IMR-90 (cell line): Measurements from ENCODE around the gene PLCG1. TPM values are rescaled to one million over a fixed set of nuclear protein-coding genes. Genes with fewer than 3 reads are reported as not detected.

Source experiments
- ATAC-seq: fragments of 200-7000 bp; cut with Tn5 transposase; 2 replicates; pipeline ENCODE4 v1.9.1; 2020; ENCODE audit warnings: low read depth, mild to moderate bottlenecking, moderate library complexity
- BruUV-seq: library from RNA; stranded (reverse); fragments of 400-500 nt; replicated peaks from 2 replicates; lab custom pipeline; 2021; lab: Mats Ljungman, UMichigan
- CTCF ChIA-PET: fragments of 300-600 bp; formaldehyde crosslinking; extraction: SDS; loops from one replicate; lab custom pipeline; 2021; ENCODE audit warnings: antibody characterized with exemption; lab: Yijun Ruan, JAX
- POLR2A ChIA-PET: fragments of 300-600 bp; sonication (Branson Sonifier 250); formaldehyde crosslinking; loops from one replicate; lab custom pipeline; 2022; ENCODE audit warnings: antibody characterized with exemption; ENCODE audit not compliant: unreplicated experiment; lab: Charles Lee
- DNase-seq: peaks from one replicate; pipeline ENCODE4 v3.0.0; 2013
- H2AFZ ChIP-seq: replicated peaks from 2 replicates; pipeline ENCODE3; 2013; ENCODE audit warnings: low read length, mild to moderate bottlenecking; ENCODE audit not compliant: poor library complexity
- H2AK5ac ChIP-seq: 2 replicates; pipeline ENCODE4 v1.6.1; 2013; ENCODE audit warnings: low read depth, low read length, inconsistent platforms
- H2AK9ac ChIP-seq: replicated peaks from 2 replicates; pipeline ENCODE3; 2013; ENCODE audit warnings: mild to moderate bottlenecking, low read depth, low read length, moderate library complexity; ENCODE audit not compliant: poor library complexity
- H2BK120ac ChIP-seq: 2 replicates; pipeline ENCODE4 v1.6.1; 2013; ENCODE audit warnings: low read depth, low read length, inconsistent platforms
- H2BK15ac ChIP-seq: 3 replicates; pipeline ENCODE4 v1.6.1; 2013; ENCODE audit warnings: low read depth, low read length, inconsistent platforms
- H2BK20ac ChIP-seq: 2 replicates; pipeline ENCODE4 v1.6.1; 2013; ENCODE audit warnings: low read depth, mild to moderate bottlenecking, inconsistent platforms, low read length, moderate library complexity
- H2BK5ac ChIP-seq: 2 replicates; pipeline ENCODE4 v1.6.1; 2013; ENCODE audit warnings: mild to moderate bottlenecking, low read depth, low read length, inconsistent platforms; ENCODE audit not compliant: poor library complexity, severe bottlenecking
- H3K14ac ChIP-seq: replicated peaks from 2 replicates; pipeline ENCODE4 v1.6.1; 2013; ENCODE audit warnings: low read depth, low read length, inconsistent platforms
- H3K18ac ChIP-seq: 2 replicates; pipeline ENCODE4 v1.6.1; 2013; ENCODE audit warnings: low read depth, low read length, control low read depth
- H3K23ac ChIP-seq: 2 replicates; pipeline ENCODE4 v1.6.1; 2013; ENCODE audit warnings: low read depth, low read length, inconsistent platforms
- H3K27ac ChIP-seq: 2 replicates; pipeline ENCODE4 v1.5.1; 2013; ENCODE audit warnings: mild to moderate bottlenecking, control low read depth, low read length; ENCODE audit not compliant: insufficient read depth
- H3K27me3 ChIP-seq: 2 replicates; pipeline ENCODE4 v1.6.1; 2013; ENCODE audit warnings: low read length; ENCODE audit not compliant: control insufficient read depth, insufficient read depth
- H3K36me3 ChIP-seq: 2 replicates; pipeline ENCODE4 v1.6.1; 2013; ENCODE audit warnings: low read length, mixed read lengths; ENCODE audit not compliant: control insufficient read depth, insufficient read depth
- H3K4ac ChIP-seq: 2 replicates; pipeline ENCODE4 v1.6.1; 2013; ENCODE audit warnings: low read depth, low read length, inconsistent platforms
- H3K4me1 ChIP-seq: 2 replicates; pipeline ENCODE4 v1.6.1; 2013; ENCODE audit warnings: low read length, mixed read lengths; ENCODE audit not compliant: control insufficient read depth, insufficient read depth
- H3K4me2 ChIP-seq: 2 replicates; pipeline ENCODE4 v1.6.1; 2013; ENCODE audit warnings: low read depth, mild to moderate bottlenecking, control low read depth, low read length, moderate library complexity
- H3K4me3 ChIP-seq: 2 replicates; pipeline ENCODE4 v1.5.1; 2013; ENCODE audit warnings: low read depth, mild to moderate bottlenecking, control low read depth, low read length, moderate library complexity; ENCODE audit not compliant: insufficient read depth
- H3K56ac ChIP-seq: 2 replicates; pipeline ENCODE4 v1.6.1; 2013; ENCODE audit warnings: low read length, inconsistent platforms; ENCODE audit not compliant: insufficient read depth; ENCODE audit errors: extremely low read depth
- H3K79me1 ChIP-seq, 2 experiments: 2 replicates each; pipeline ENCODE4 v1.6.1; 2013; ENCODE audit warnings: low read length in 2 of 2, inconsistent platforms in 1 of 2, low read depth in 1 of 2
- H3K9ac ChIP-seq: 2 replicates; pipeline ENCODE4 v1.6.1; 2013; ENCODE audit warnings: low read depth, low read length, control low read depth
- H3K9me1 ChIP-seq: 2 replicates; pipeline ENCODE4 v1.6.1; 2013; ENCODE audit warnings: low read length, inconsistent platforms; ENCODE audit not compliant: insufficient read depth
- H3K9me3 ChIP-seq: 2 replicates; pipeline ENCODE4 v1.6.1; 2013; ENCODE audit warnings: low read length; ENCODE audit not compliant: control insufficient read depth, insufficient read depth
- H4K20me1 ChIP-seq: 2 replicates; pipeline ENCODE4 v1.6.1; 2013; ENCODE audit warnings: low read length, inconsistent platforms; ENCODE audit not compliant: insufficient read depth
- H4K5ac ChIP-seq: 2 replicates; pipeline ENCODE4 v1.6.1; 2013; ENCODE audit warnings: mild to moderate bottlenecking, low read depth, low read length, control low read depth
- H4K8ac ChIP-seq, 2 experiments: 2 replicates each; pipeline ENCODE4 v1.6.1; 2013; ENCODE audit warnings: low read depth in 2 of 2, low read length in 2 of 2, control low read depth in 1 of 2, inconsistent platforms in 1 of 2
- H4K91ac ChIP-seq: 2 replicates; pipeline ENCODE4 v1.6.1; 2013; ENCODE audit warnings: low read depth, low read length, inconsistent platforms; ENCODE audit not compliant: insufficient read depth
- BHLHE40 ChIP-seq: fragments of 150-350 bp; IDR thresholded peaks from 2 replicates; pipeline ENCODE4 v1.6.1; 2016; ENCODE audit warnings: mild to moderate bottlenecking, low read depth, low read length
- CTCF ChIP-seq: conservative IDR thresholded peaks from 2 replicates; pipeline ENCODE4 v1.5.1; 2012; ENCODE audit warnings: mild to moderate bottlenecking, low read depth, low read length, improper control_type of control experiment
- MAFK ChIP-seq: IDR thresholded peaks from 2 replicates; pipeline ENCODE4 v1.6.1; 2012; ENCODE audit warnings: low read depth, low read length, improper control_type of control experiment
- MXI1 ChIP-seq: IDR thresholded peaks from 2 replicates; pipeline ENCODE4 v1.6.1; 2012; ENCODE audit warnings: low read depth, mild to moderate bottlenecking, low read length, moderate library complexity, borderline replicate concordance
- POLR2A ChIP-seq: IDR thresholded peaks from 2 replicates; pipeline ENCODE4 v1.6.1; 2012; ENCODE audit warnings: mild to moderate bottlenecking, low read depth, low read length
- RAD21 ChIP-seq: IDR thresholded peaks from 2 replicates; pipeline ENCODE4 v1.6.1; 2012; ENCODE audit warnings: low read length, improper control_type of control experiment
- SMC3 ChIP-seq: fragments of 150-350 bp; IDR thresholded peaks from 2 replicates; pipeline ENCODE4 v1.6.1; 2016; ENCODE audit warnings: low read depth, mild to moderate bottlenecking, antibody characterized with exemption, low read length, moderate library complexity
- USF2 ChIP-seq: fragments of 150-350 bp; IDR thresholded peaks from 2 replicates; pipeline ENCODE4 v1.6.1; 2017; ENCODE audit warnings: mild to moderate bottlenecking, antibody characterized with exemption, low read length, low read depth
- WGBS, 2 experiments: methylation state at CpG; one replicate each; pipeline versions ENCODE4 v1.1.5 to v1.1.7; 2013; ENCODE audit warnings: missing lambda C conversion rate in 2 of 2; ENCODE audit not compliant: insufficient read length in 1 of 2; ENCODE audit errors: extremely low coverage in 2 of 2; 5-methylcytosine and 5-hydroxymethylcytosine counted together
- dilution Hi-C: fragments of 300-500 bp; cut with HindIII; formaldehyde crosslinking; loops from one replicate; pipeline ENCODE4 v1.14.3; 2018; ENCODE audit warnings: low sequenced_read_pairs; ENCODE audit not compliant: unreplicated experiment
- in situ Hi-C: fragments of 300-500 bp; cut with MboI; formaldehyde crosslinking; loops from 3 replicates; pipeline ENCODE4 v1.14.3; 2019; ENCODE audit warnings: low sequenced_read_pairs, inconsistent platforms, mixed read lengths
- intact Hi-C: fragments of 100-400 bp; cut with micrococcal nuclease; formaldehyde crosslinking; loops from 2 replicates; pipeline ENCODE4 v1.10.0; 2022
- polyA plus RNA-seq, 3 experiments: library from polyadenylated mRNA; depleted of rRNA; stranded (reverse); fragments of >200 nt; gene quantifications; 2 replicates each; pipeline ENCODE4 v1.2.3, GENCODE V29; 2012; ENCODE audit warnings: low replicate concordance in 1 of 3
- total RNA-seq: library from RNA; depleted of rRNA; stranded (reverse); fragments of >200 nt; gene quantifications from 2 replicates; pipeline ENCODE4 v1.2.3, GENCODE V29; 2012

PLCG1 gene
- total and polyA plus RNA-seq, 2 of the 4 experiments (the other 2 are of a cell fraction), result 59.1 to 69.1 TPM

GRCh38 chr20:41175201-41175651 lies 37.9 kb downstream of the PLCG1 start:
- WGBS, 2 experiments, result 100% methylated on average over 1 of the region's 4 CpGs; no CpG with 5 or more reads in 1 of the 2 experiments

More at GRCh38 chr20:41175201-41175651, 37.9 kb downstream of the PLCG1 start:
- Histone ChIP-seq H3K4me2 (0 out of 2 replicates have a peak overlapping the region, but pooled peaks have one; percentile 1), H3K36me3 (peaks cover 54% of the 10 kb centered on the region), H3K4me1 (peaks cover 43% of the 10 kb centered on the region), H2AK9ac (no peak overlapping the region), H2BK20ac (no peak overlapping the region), H3K9ac (peak overlapping the region; percentile 24; the same call in 1 of the 2 replicates), H2BK5ac (peak overlapping the region; percentile 71), H4K91ac (peak overlapping the region; percentile 26; the same call in 1 of the 2 replicates), H3K79me1 (peaks cover 26 to 84% of the 10 kb centered on the region in 2 experiments), H4K8ac (peak overlapping the region; percentile 34 to 39; a peak in 2 of 4 replicates), H2AK5ac (peak overlapping the region; percentile 58; the same call in 1 of the 2 replicates), H3K9me3 (no peaks in the 10 kb centered on the region), H3K4me3 (no peak overlapping the region), H2BK15ac (no peak overlapping the region; the same call in 2 of the 3 replicates), H4K20me1 (peaks cover 19% of the 10 kb centered on the region), H2AFZ (no peak overlapping the region), H3K27ac (peak overlapping the region; percentile 40; the same call in 1 of the 2 replicates), H3K23ac (no peak overlapping the region), H3K18ac (peak overlapping the region; percentile 0; the same call in 1 of the 2 replicates), H3K14ac (0 out of 2 replicates have a peak overlapping the region, but pooled peaks have one; percentile 16), H3K27me3 (no peaks in the 10 kb centered on the region), H3K9me1 (peaks cover 31% of the 10 kb centered on the region), H3K56ac (no peak overlapping the region), H4K5ac (0 out of 2 replicates have a peak overlapping the region, but pooled peaks have one; percentile 9), H2BK120ac (peak overlapping the region; percentile 18; the same call in 1 of the 2 replicates), H3K4ac (peak overlapping the region; percentile 49)
- ChIA-PET POLR2A (no interaction called here), CTCF (interaction anchor here (0.5 to 1.2 kb wide), 5 partner anchors 57 to 236 kb away, joined by 3 to 5 read pairs (median 3); partner anchors contain the start of gene LPIN3)
- in situ Hi-C loops (loop anchor here (5.0 kb wide), 2 partner anchors 52 to 167 kb away; partner anchors contain the start of gene LPIN3), intact Hi-C loops (loop anchor here (5.0 to 10.0 kb wide), 2 partner anchors 142 to 520 kb away; partner anchors contain the start of gene ZHX3), dilution Hi-C loops (no loop called here)
- DNase-seq (no peak), ATAC-seq (no peak)
- TF ChIP-seq MXI1, result no peak
- TF ChIP-seq SMC3, result no peak
- TF ChIP-seq CTCF, result no peak
- no peak for TF ChIP-seq BHLHE40
- TF ChIP-seq POLR2A, result no peak
- no peak for TF ChIP-seq RAD21
- no peak for TF ChIP-seq MAFK
- no peak for TF ChIP-seq USF2
- BruUV-seq, result no TSS peak
